Astrocyte (in vitro differentiated cells and primary cell): ENCODE measurements around the gene C11orf24. TPM values are rescaled to one million over a fixed set of nuclear protein-coding genes. Genes with fewer than 3 reads are reported as not detected.

Experiments
- DNase-seq: peaks from one replicate; pipeline ENCODE4 v3.0.0-alpha.2; 2010; ENCODE audit warnings: low read depth
- FAIRE-seq: peaks from 2 replicates; lab custom pipeline; 2011; peaks lifted over from hg19 to GRCh38; lab: Jason Lieb, UNC
- H2AFZ ChIP-seq: 2 replicates; pipeline ENCODE4 v1.6.0; 2012; ENCODE audit warnings: low read depth, low read length, inconsistent platforms
- H3K27ac ChIP-seq: 2 replicates; pipeline ENCODE4 v1.5.1; 2011; ENCODE audit warnings: low read depth, low read length, inconsistent platforms
- H3K27me3 ChIP-seq: 2 replicates; pipeline ENCODE4 v1.6.0; 2011; ENCODE audit warnings: low read length, inconsistent platforms; ENCODE audit not compliant: insufficient read depth
- H3K36me3 ChIP-seq: 2 replicates; pipeline ENCODE4 v1.5.1; 2011; ENCODE audit warnings: low read length, inconsistent platforms; ENCODE audit not compliant: insufficient read depth
- H3K4me1 ChIP-seq: 2 replicates; pipeline ENCODE4 v1.5.1; 2011; ENCODE audit warnings: low read length, inconsistent platforms; ENCODE audit not compliant: insufficient read depth
- H3K4me2 ChIP-seq: 2 replicates; pipeline ENCODE4 v1.6.0; 2012; ENCODE audit warnings: low read length, inconsistent platforms
- H3K4me3 ChIP-seq: 2 replicates; pipeline ENCODE4 v1.5.1; 2011; ENCODE audit warnings: low read depth, mild to moderate bottlenecking, low read length, inconsistent platforms; ENCODE audit not compliant: insufficient read depth
- H3K79me2 ChIP-seq: 2 replicates; pipeline ENCODE4 v1.6.0; 2012; ENCODE audit warnings: mild to moderate bottlenecking, low read length, inconsistent platforms; ENCODE audit not compliant: insufficient read depth
- H3K9ac ChIP-seq: 2 replicates; pipeline ENCODE4 v1.6.0; 2012; ENCODE audit warnings: mild to moderate bottlenecking, low read length, inconsistent platforms
- H3K9me3 ChIP-seq: 2 replicates; pipeline ENCODE4 v1.5.1; 2012; ENCODE audit warnings: low read depth, mild to moderate bottlenecking, low read length, inconsistent platforms; ENCODE audit not compliant: insufficient read depth
- H4K20me1 ChIP-seq: 2 replicates; pipeline ENCODE4 v1.6.0; 2012; ENCODE audit warnings: low read length, inconsistent platforms; ENCODE audit not compliant: insufficient read depth
- H3K27ac Mint-ChIP-seq: one replicate; pipeline ENCODE4 v1.8.0; 2021; ENCODE audit warnings: mild to moderate bottlenecking, mixed read lengths; ENCODE audit not compliant: unreplicated experiment
- H3K27me3 Mint-ChIP-seq: one replicate; pipeline ENCODE4 v1.8.0; 2021; ENCODE audit warnings: low read depth, mixed read lengths; ENCODE audit not compliant: unreplicated experiment
- H3K36me3 Mint-ChIP-seq: one replicate; pipeline ENCODE4 v1.8.0; 2021; ENCODE audit warnings: low read depth, mixed read lengths; ENCODE audit not compliant: unreplicated experiment
- H3K4me1 Mint-ChIP-seq: one replicate; pipeline ENCODE4 v1.8.0; 2021; ENCODE audit warnings: low read depth, mixed read lengths; ENCODE audit not compliant: unreplicated experiment
- H3K4me3 Mint-ChIP-seq: one replicate; pipeline ENCODE4 v1.8.0; 2021; ENCODE audit warnings: mild to moderate bottlenecking, moderate library complexity, mixed read lengths; ENCODE audit not compliant: unreplicated experiment
- H3K9me3 Mint-ChIP-seq: one replicate; pipeline ENCODE4 v1.8.0; 2021; ENCODE audit warnings: mild to moderate bottlenecking, mixed read lengths; ENCODE audit not compliant: unreplicated experiment
- CTCF ChIP-seq: IDR thresholded peaks from 2 replicates; pipeline ENCODE4 v1.5.1; 2011; ENCODE audit warnings: low read depth, mild to moderate bottlenecking, inconsistent platforms, low read length, moderate library complexity; ENCODE audit not compliant: insufficient read depth
- EZH2 ChIP-seq: IDR thresholded peaks from 2 replicates; pipeline ENCODE4 v1.6.1; 2012; ENCODE audit warnings: mild to moderate bottlenecking, low read length, inconsistent platforms; ENCODE audit not compliant: insufficient read depth
- total RNA-seq: library from RNA; stranded (reverse); gene quantifications from 2 replicates; pipeline ENCODE4 v1.2.1, GENCODE V29; 2021

C11orf24 gene
- total RNA-seq, 1 donor from 2014 or later: 79.8 TPM

- Mint-ChIP-seq H3K27me3 (peaks cover 10% of the 10 kb centered on the region), H3K4me3 (peak overlapping the region; percentile 45), H3K4me1 (no peaks in the 10 kb centered on the region), H3K27ac (no peak overlapping the region), H3K36me3 (no peaks in the 10 kb centered on the region), H3K9me3 (peaks cover 2% of the 10 kb centered on the region)
- Histone ChIP-seq H3K4me1 (no peaks in the 10 kb centered on the region), H2AFZ (no peak overlapping the region), H3K9ac (no peak overlapping the region), H3K27ac (no peak overlapping the region), H3K27me3 (no peaks in the 10 kb centered on the region), H4K20me1 (no peaks in the 10 kb centered on the region), H3K4me3 (no peak overlapping the region), H3K9me3 (peaks cover 3% of the 10 kb centered on the region), H3K79me2 (no peaks in the 10 kb centered on the region), H3K36me3 (no peaks in the 10 kb centered on the region), H3K4me2 (no peak overlapping the region)
- TF ChIP-seq EZH2 (no peak), CTCF (no peak)
- FAIRE-seq (no peak), DNase-seq (no peak)
Observed at GRCh38 chr11:68303982-68304780, 32.4 kb upstream of the C11orf24 start.

GRCh38 chr11:68303083-68303482 lies 31.3 kb upstream of the C11orf24 start:
- peaks cover 3% of the 10 kb centered on the region for H3K9me3 ChIP-seq

More at GRCh38 chr11:68303083-68303482, 31.3 kb upstream of the C11orf24 start:
- peaks cover 2% of the 10 kb centered on the region for H3K9me3 Mint-ChIP-seq
- H3K79me2 ChIP-seq: no peaks in the 10 kb centered on the region
- TF ChIP-seq EZH2: no peak
- no peak for TF ChIP-seq CTCF
- no peaks in the 10 kb centered on the region for H3K4me1 Mint-ChIP-seq
- peaks cover 16% of the 10 kb centered on the region for H3K27me3 Mint-ChIP-seq
- no peak overlapping the region for H3K27ac ChIP-seq
- no peaks in the 10 kb centered on the region for H4K20me1 ChIP-seq
- H3K4me2 ChIP-seq: no peak overlapping the region
- no peak overlapping the region for H3K9ac ChIP-seq
- H3K36me3 ChIP-seq: no peaks in the 10 kb centered on the region
- H3K27me3 ChIP-seq: no peaks in the 10 kb centered on the region
- FAIRE-seq (no peak), DNase-seq (no peak)
- no peaks in the 10 kb centered on the region for H3K36me3 Mint-ChIP-seq
- no peak overlapping the region for H3K4me3 ChIP-seq
- no peaks in the 10 kb centered on the region for H3K4me1 ChIP-seq
- no peak overlapping the region for H2AFZ ChIP-seq
- H3K4me3 Mint-ChIP-seq: no peak overlapping the region
- H3K27ac Mint-ChIP-seq: no peak overlapping the region
